Astrocyte (in vitro differentiated cells and primary cell): ENCODE data around the gene SLC22A4. TPM values are rescaled to one million over a fixed set of nuclear protein-coding genes. Genes with fewer than 3 reads are reported as not detected.

ENCODE experiments used
- DNase-seq: peaks from one replicate; pipeline ENCODE4 v3.0.0-alpha.2; 2010; ENCODE audit warnings: low read depth
- FAIRE-seq: peaks from 2 replicates; lab custom pipeline; 2011; peaks lifted over from hg19 to GRCh38; lab: Jason Lieb, UNC
- H2AFZ ChIP-seq: 2 replicates; pipeline ENCODE4 v1.6.0; 2012; ENCODE audit warnings: low read depth, low read length, inconsistent platforms
- H3K27ac ChIP-seq: 2 replicates; pipeline ENCODE4 v1.5.1; 2011; ENCODE audit warnings: low read depth, low read length, inconsistent platforms
- H3K27me3 ChIP-seq: 2 replicates; pipeline ENCODE4 v1.6.0; 2011; ENCODE audit warnings: low read length, inconsistent platforms; ENCODE audit not compliant: insufficient read depth
- H3K36me3 ChIP-seq: 2 replicates; pipeline ENCODE4 v1.5.1; 2011; ENCODE audit warnings: low read length, inconsistent platforms; ENCODE audit not compliant: insufficient read depth
- H3K4me1 ChIP-seq: 2 replicates; pipeline ENCODE4 v1.5.1; 2011; ENCODE audit warnings: low read length, inconsistent platforms; ENCODE audit not compliant: insufficient read depth
- H3K4me2 ChIP-seq: 2 replicates; pipeline ENCODE4 v1.6.0; 2012; ENCODE audit warnings: low read length, inconsistent platforms
- H3K4me3 ChIP-seq: 2 replicates; pipeline ENCODE4 v1.5.1; 2011; ENCODE audit warnings: low read depth, mild to moderate bottlenecking, low read length, inconsistent platforms; ENCODE audit not compliant: insufficient read depth
- H3K79me2 ChIP-seq: 2 replicates; pipeline ENCODE4 v1.6.0; 2012; ENCODE audit warnings: mild to moderate bottlenecking, low read length, inconsistent platforms; ENCODE audit not compliant: insufficient read depth
- H3K9ac ChIP-seq: 2 replicates; pipeline ENCODE4 v1.6.0; 2012; ENCODE audit warnings: mild to moderate bottlenecking, low read length, inconsistent platforms
- H3K9me3 ChIP-seq: 2 replicates; pipeline ENCODE4 v1.5.1; 2012; ENCODE audit warnings: low read depth, mild to moderate bottlenecking, low read length, inconsistent platforms; ENCODE audit not compliant: insufficient read depth
- H4K20me1 ChIP-seq: 2 replicates; pipeline ENCODE4 v1.6.0; 2012; ENCODE audit warnings: low read length, inconsistent platforms; ENCODE audit not compliant: insufficient read depth
- H3K27ac Mint-ChIP-seq: one replicate; pipeline ENCODE4 v1.8.0; 2021; ENCODE audit warnings: mild to moderate bottlenecking, mixed read lengths; ENCODE audit not compliant: unreplicated experiment
- H3K27me3 Mint-ChIP-seq: one replicate; pipeline ENCODE4 v1.8.0; 2021; ENCODE audit warnings: low read depth, mixed read lengths; ENCODE audit not compliant: unreplicated experiment
- H3K36me3 Mint-ChIP-seq: one replicate; pipeline ENCODE4 v1.8.0; 2021; ENCODE audit warnings: low read depth, mixed read lengths; ENCODE audit not compliant: unreplicated experiment
- H3K4me1 Mint-ChIP-seq: one replicate; pipeline ENCODE4 v1.8.0; 2021; ENCODE audit warnings: low read depth, mixed read lengths; ENCODE audit not compliant: unreplicated experiment
- H3K4me3 Mint-ChIP-seq: one replicate; pipeline ENCODE4 v1.8.0; 2021; ENCODE audit warnings: mild to moderate bottlenecking, moderate library complexity, mixed read lengths; ENCODE audit not compliant: unreplicated experiment
- H3K9me3 Mint-ChIP-seq: one replicate; pipeline ENCODE4 v1.8.0; 2021; ENCODE audit warnings: mild to moderate bottlenecking, mixed read lengths; ENCODE audit not compliant: unreplicated experiment
- EZH2 ChIP-seq: IDR thresholded peaks from 2 replicates; pipeline ENCODE4 v1.6.1; 2012; ENCODE audit warnings: mild to moderate bottlenecking, low read length, inconsistent platforms; ENCODE audit not compliant: insufficient read depth
- total RNA-seq: library from RNA; stranded (reverse); gene quantifications from 2 replicates; pipeline ENCODE4 v1.2.1, GENCODE V29; 2021
- TF ChIP-seq, protein P1 (sequence below): IDR thresholded peaks from 2 replicates; pipeline ENCODE4 v1.5.1; 2011; ENCODE audit warnings: low read depth, mild to moderate bottlenecking, inconsistent platforms, low read length, moderate library complexity; ENCODE audit not compliant: insufficient read depth

SLC22A4 gene
- total RNA-seq, 1 donor from 2014 or later: 4.5 TPM

- Histone ChIP-seq H3K9me3 (no peaks in the 10 kb centered on the region), H3K4me3 (peak overlapping the region; percentile 87), H3K36me3 (no peaks in the 10 kb centered on the region), H3K9ac (peak overlapping the region; percentile 94), H3K27me3 (no peaks in the 10 kb centered on the region), H3K27ac (peak overlapping the region; percentile 97), H3K79me2 (peaks cover 38% of the 10 kb centered on the region), H3K4me2 (peak overlapping the region; percentile 98), H4K20me1 (no peaks in the 10 kb centered on the region), H3K4me1 (peaks cover 31% of the 10 kb centered on the region), H2AFZ (peak overlapping the region; percentile 96)
- peak overlapping the region; percentile 96 for H3K27ac Mint-ChIP-seq
- H3K27me3 Mint-ChIP-seq: peaks cover 4% of the 10 kb centered on the region
- FAIRE-seq (no peak), DNase-seq (peak; percentile 81)
- H3K4me3 Mint-ChIP-seq: peak overlapping the region; percentile 87
- no peak for TF ChIP-seq EZH2
- TF ChIP-seq, protein P1, sequence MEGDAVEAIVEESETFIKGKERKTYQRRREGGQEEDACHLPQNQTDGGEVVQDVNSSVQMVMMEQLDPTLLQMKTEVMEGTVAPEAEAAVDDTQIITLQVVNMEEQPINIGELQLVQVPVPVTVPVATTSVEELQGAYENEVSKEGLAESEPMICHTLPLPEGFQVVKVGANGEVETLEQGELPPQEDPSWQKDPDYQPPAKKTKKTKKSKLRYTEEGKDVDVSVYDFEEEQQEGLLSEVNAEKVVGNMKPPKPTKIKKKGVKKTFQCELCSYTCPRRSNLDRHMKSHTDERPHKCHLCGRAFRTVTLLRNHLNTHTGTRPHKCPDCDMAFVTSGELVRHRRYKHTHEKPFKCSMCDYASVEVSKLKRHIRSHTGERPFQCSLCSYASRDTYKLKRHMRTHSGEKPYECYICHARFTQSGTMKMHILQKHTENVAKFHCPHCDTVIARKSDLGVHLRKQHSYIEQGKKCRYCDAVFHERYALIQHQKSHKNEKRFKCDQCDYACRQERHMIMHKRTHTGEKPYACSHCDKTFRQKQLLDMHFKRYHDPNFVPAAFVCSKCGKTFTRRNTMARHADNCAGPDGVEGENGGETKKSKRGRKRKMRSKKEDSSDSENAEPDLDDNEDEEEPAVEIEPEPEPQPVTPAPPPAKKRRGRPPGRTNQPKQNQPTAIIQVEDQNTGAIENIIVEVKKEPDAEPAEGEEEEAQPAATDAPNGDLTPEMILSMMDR: no peak
- peaks cover 13% of the 10 kb centered on the region for H3K4me1 Mint-ChIP-seq
- no peaks in the 10 kb centered on the region for H3K9me3 Mint-ChIP-seq
- H3K36me3 Mint-ChIP-seq: peaks cover 4% of the 10 kb centered on the region
Observed at GRCh38 chr5:132293066-132293991, 865 bp upstream of the SLC22A4 start.

- H3K27ac ChIP-seq: peak overlapping the region; percentile 97
- Mint-ChIP-seq H3K4me3 (peak overlapping the region; percentile 94), H3K27ac (peak overlapping the region; percentile 83), H3K27me3 (no peaks in the 10 kb centered on the region), H3K36me3 (no peaks in the 10 kb centered on the region), H3K9me3 (no peaks in the 10 kb centered on the region), H3K4me1 (peaks cover 13% of the 10 kb centered on the region)
- peaks cover 46% of the 10 kb centered on the region for H3K79me2 ChIP-seq
- DNase-seq (peak; percentile 71), FAIRE-seq (peak; percentile 54)
- peaks cover 31% of the 10 kb centered on the region for H3K4me1 ChIP-seq
- H3K36me3 ChIP-seq: no peaks in the 10 kb centered on the region
- peak overlapping the region; percentile 87 for H3K4me3 ChIP-seq
- H3K9me3 ChIP-seq: no peaks in the 10 kb centered on the region
- TF ChIP-seq, protein P1: no peak
- no peak for TF ChIP-seq EZH2
- H3K27me3 ChIP-seq: no peaks in the 10 kb centered on the region
- H4K20me1 ChIP-seq: peaks cover 9% of the 10 kb centered on the region
- H3K9ac ChIP-seq: peak overlapping the region; percentile 94
- peak overlapping the region; percentile 98 for H3K4me2 ChIP-seq
- peak overlapping the region; percentile 96 for H2AFZ ChIP-seq
Observed at GRCh38 chr5:132294728-132295504, 722 bp downstream of the SLC22A4 start.
